ENCODE data around the gene SPOUT1.
"Not testable (repeated sequence)": the region's sequence is repeated elsewhere in the genome, so short reads cannot be mapped to it uniquely, and the experiment has no call there.

Gene SPOUT1

GRCh38 chr9:128786681-128787601, 42.7 kb downstream of the SPOUT1 start, which contains the start of gene TBC1D13:
TBC1D13 (plus strand) TSS chr9:128787253; CDS start chr9:128787354, 101 bp downstream.
- Histone ChIP-seq H3K36me3 (ENCODE audit: control insufficient read depth, insufficient read depth, low read length) (peaks cover 29% of the 10 kb centered on the region), H3K4me3 (ENCODE audit: extremely low read depth, insufficient read depth, low read length, poor library complexity, severe bottlenecking) (peak within 1 kb of the TSS; percentile 69), H3K4me1 (ENCODE audit: control insufficient read depth, insufficient read depth, low read length, poor library complexity, severe bottlenecking) (peaks cover 7% of the 10 kb centered on the region), H3K27ac (ENCODE audit: low read depth, low read length, severe bottlenecking) (peak within 1 kb of the TSS; percentile 72), H3K9me3 (ENCODE audit: control insufficient read depth, low read length) (peaks cover 8% of the 10 kb centered on the region)
- WGBS, 2 experiments (ENCODE audit: insufficient coverage in 2 of 2), result 3 to 9% methylated on average over 52 to 59 of the region's 64 CpGs

- Histone ChIP-seq H3K36me3 (ENCODE audit: control insufficient read depth, insufficient read depth, low read length) (peaks cover 14% of the 10 kb centered on the region), H3K4me1 (ENCODE audit: control insufficient read depth, insufficient read depth, low read length, poor library complexity, severe bottlenecking) (peaks cover 7% of the 10 kb centered on the region), H3K27ac (ENCODE audit: low read depth, low read length, severe bottlenecking) (no peak overlapping the region), H3K4me3 (ENCODE audit: extremely low read depth, insufficient read depth, low read length, poor library complexity, severe bottlenecking) (no peak overlapping the region), H3K9me3 (ENCODE audit: control insufficient read depth, low read length) (peaks cover 8% of the 10 kb centered on the region)
- 77 to 100% methylated on average over 1 to 3 of the region's 6 CpGs for WGBS, 2 experiments (ENCODE audit: insufficient coverage in 2 of 2)
Observed at GRCh38 chr9:128785427-128785826, 44.2 kb downstream of the SPOUT1 start.

GRCh38 chr9:128782669-128783068, 46.9 kb downstream of the SPOUT1 start:
- Histone ChIP-seq H3K36me3 (ENCODE audit: control insufficient read depth, insufficient read depth, low read length) (no peaks in the 10 kb centered on the region), H3K9me3 (ENCODE audit: control insufficient read depth, low read length) (peaks cover 8% of the 10 kb centered on the region), H3K27ac (ENCODE audit: low read depth, low read length, severe bottlenecking) (no peak overlapping the region), H3K4me1 (ENCODE audit: control insufficient read depth, insufficient read depth, low read length, poor library complexity, severe bottlenecking) (peaks cover 7% of the 10 kb centered on the region), H3K4me3 (ENCODE audit: extremely low read depth, insufficient read depth, low read length, poor library complexity, severe bottlenecking) (no peak overlapping the region)
- WGBS, 2 experiments (ENCODE audit: insufficient coverage in 2 of 2), result 100% methylated on average over 1 of the region's 1 CpG; no CpG with 5 or more reads in 1 of the 2 experiments

- WGBS, 2 experiments (ENCODE audit: insufficient coverage in 2 of 2), result 87 to 92% methylated on average over 5 to 6 of the region's 7 CpGs
- Histone ChIP-seq H3K9me3 (ENCODE audit: control insufficient read depth, low read length) (peaks cover 5% of the 10 kb centered on the region), H3K4me1 (ENCODE audit: control insufficient read depth, insufficient read depth, low read length, poor library complexity, severe bottlenecking) (peaks cover 7% of the 10 kb centered on the region), H3K36me3 (ENCODE audit: control insufficient read depth, insufficient read depth, low read length) (no peaks in the 10 kb centered on the region), H3K27ac (ENCODE audit: low read depth, low read length, severe bottlenecking) (no peak overlapping the region), H3K4me3 (ENCODE audit: extremely low read depth, insufficient read depth, low read length, poor library complexity, severe bottlenecking) (no peak overlapping the region)
Observed at GRCh38 chr9:128781187-128782070, 48.2 kb downstream of the SPOUT1 start.

- not testable (repeated sequence) for H3K27ac ChIP-seq (ENCODE audit: low read depth, low read length, severe bottlenecking); H3K36me3 ChIP-seq (ENCODE audit: control insufficient read depth, insufficient read depth, low read length); H3K9me3 ChIP-seq (ENCODE audit: control insufficient read depth, low read length); H3K4me1 ChIP-seq (ENCODE audit: control insufficient read depth, insufficient read depth, low read length, poor library complexity, severe bottlenecking); H3K4me3 ChIP-seq (ENCODE audit: extremely low read depth, insufficient read depth, low read length, poor library complexity, severe bottlenecking)
- WGBS, 2 experiments (ENCODE audit: insufficient coverage in 2 of 2), result 91 to 97% methylated on average over 6 to 12 of the region's 27 CpGs
Observed at GRCh38 chr9:128780093-128780492, 49.5 kb downstream of the SPOUT1 start.

GRCh38 chr9:128774804-128775203, 54.8 kb downstream of the SPOUT1 start:
- no peaks in the 10 kb centered on the region for H3K36me3 ChIP-seq (ENCODE audit: control insufficient read depth, insufficient read depth, low read length)
- H3K9me3 ChIP-seq (ENCODE audit: control insufficient read depth, low read length), result no peaks in the 10 kb centered on the region
- H3K4me3 ChIP-seq (ENCODE audit: extremely low read depth, insufficient read depth, low read length, poor library complexity, severe bottlenecking), result no peak overlapping the region
- no peaks in the 10 kb centered on the region for H3K4me1 ChIP-seq (ENCODE audit: control insufficient read depth, insufficient read depth, low read length, poor library complexity, severe bottlenecking)
- no CpG with 5 or more reads among the region's 1 CpG for WGBS, 2 experiments (ENCODE audit: insufficient coverage in 2 of 2)
- no peak overlapping the region for H3K27ac ChIP-seq (ENCODE audit: low read depth, low read length, severe bottlenecking)

GRCh38 chr9:128773049-128773448, 56.5 kb downstream of the SPOUT1 start:
- Histone ChIP-seq H3K4me1 (ENCODE audit: control insufficient read depth, insufficient read depth, low read length, poor library complexity, severe bottlenecking) (no peaks in the 10 kb centered on the region), H3K27ac (ENCODE audit: low read depth, low read length, severe bottlenecking) (no peak overlapping the region), H3K36me3 (ENCODE audit: control insufficient read depth, insufficient read depth, low read length) (peaks cover 2% of the 10 kb centered on the region), H3K9me3 (ENCODE audit: control insufficient read depth, low read length) (no peaks in the 10 kb centered on the region), H3K4me3 (ENCODE audit: extremely low read depth, insufficient read depth, low read length, poor library complexity, severe bottlenecking) (no peak overlapping the region)
- WGBS, 2 experiments (ENCODE audit: insufficient coverage in 2 of 2), result 94 to 96% methylated on average over 4 to 5 of the region's 5 CpGs

GRCh38 chr9:128771745-128772519, 57.7 kb downstream of the SPOUT1 start, which contains the start of gene ZER1:
ZER1 (minus strand) TSS chr9:128771927; CDS start chr9:128755565, 16,362 bp downstream.
- 7 to 9% methylated on average over 51 to 61 of the region's 72 CpGs for WGBS, 2 experiments (ENCODE audit: insufficient coverage in 2 of 2)
- peak within 1 kb of the TSS; percentile 86 for H3K27ac ChIP-seq (ENCODE audit: low read depth, low read length, severe bottlenecking)

GRCh38 chr9:128771094-128771721, 58.4 kb downstream of the SPOUT1 start:
- no peaks in the 10 kb centered on the region for H3K9me3 ChIP-seq (ENCODE audit: control insufficient read depth, low read length)
- peaks cover 6% of the 10 kb centered on the region for H3K36me3 ChIP-seq (ENCODE audit: control insufficient read depth, insufficient read depth, low read length)
- whole genome bisulfite sequencing, 2 experiments (ENCODE audit: insufficient coverage in 2 of 2), result 3 to 6% methylated on average over 19 to 27 of the region's 28 CpGs
- H3K4me3 ChIP-seq (ENCODE audit: extremely low read depth, insufficient read depth, low read length, poor library complexity, severe bottlenecking), result peak overlapping the region; percentile 93
- H3K4me1 ChIP-seq (ENCODE audit: control insufficient read depth, insufficient read depth, low read length, poor library complexity, severe bottlenecking), result no peaks in the 10 kb centered on the region
- peak overlapping the region; percentile 86 for H3K27ac ChIP-seq (ENCODE audit: low read depth, low read length, severe bottlenecking)

More at GRCh38 chr9:128771745-128772519, 57.7 kb downstream of the SPOUT1 start, which contains the start of gene ZER1:
- Histone ChIP-seq H3K4me3 (ENCODE audit: extremely low read depth, insufficient read depth, low read length, poor library complexity, severe bottlenecking) (peak within 1 kb of the TSS; percentile 93), H3K36me3 (ENCODE audit: control insufficient read depth, insufficient read depth, low read length) (peaks cover 6% of the 10 kb centered on the region), H3K4me1 (ENCODE audit: control insufficient read depth, insufficient read depth, low read length, poor library complexity, severe bottlenecking) (no peaks in the 10 kb centered on the region), H3K9me3 (ENCODE audit: control insufficient read depth, low read length) (no peaks in the 10 kb centered on the region)

All from mesodermal cell (in vitro differentiated cells).